BLaER1 treated with 17β-estradiol and CSF1 and Interleukin-3, amounts not matched to agents 10 nM and 100 nM (cell line): ENCODE measurements around the gene GBX2.
A peak's percentile ranks its signal among the peaks of the same experiment; 100 is the strongest.

ENCODE experiments used
- H3K27ac ChIP-seq, 11 experiments: shearing (Covaris generic); formaldehyde crosslinking; 2 replicates each; pipeline ENCODE4 v1.8.1; 2022
- H3K27me3 ChIP-seq, 11 experiments: shearing (Covaris generic); formaldehyde crosslinking; 2 replicates each; pipeline ENCODE4 v1.8.1; 2022
- H3K36me3 ChIP-seq, 11 experiments: shearing (Covaris generic); formaldehyde crosslinking; 2 replicates each; pipeline ENCODE4 v1.8.1; 2022
- H3K4me1 ChIP-seq, 10 experiments: shearing (Covaris generic); formaldehyde crosslinking; 2 replicates each; pipeline ENCODE4 v1.8.1; 2022
- H3K4me2 ChIP-seq, 11 experiments: shearing (Covaris generic); formaldehyde crosslinking; 2 replicates each; pipeline ENCODE4 v1.8.1; 2022
- H3K4me3 ChIP-seq, 10 experiments: shearing (Covaris generic); formaldehyde crosslinking; 2 replicates each; pipeline ENCODE4 v1.8.1; 2022
- H3K9ac ChIP-seq, 11 experiments: shearing (Covaris generic); formaldehyde crosslinking; 2 replicates each; pipeline ENCODE4 v1.8.1; 2022
- H3K9me3 ChIP-seq, 11 experiments: shearing (Covaris generic); formaldehyde crosslinking; replicated peaks in 1 of 11; 2 replicates each; pipeline ENCODE4 v1.8.1; 2022
- H4K20me1 ChIP-seq, 11 experiments: shearing (Covaris generic); formaldehyde crosslinking; 2 replicates each; pipeline ENCODE4 v1.8.1; 2022
- Cebpa-rat ChIP-seq, 11 experiments: shearing (Covaris generic); IDR thresholded peaks; 2 replicates each; pipeline ENCODE4 v1.8.1; 2022

The GBX2 gene

GRCh38 chr2:236209996-236210395, 41.8 kb upstream of the GBX2 start:
- Histone ChIP-seq H3K4me2 (no peak overlapping the region), H3K4me1 (peaks cover 0 to 12% (median 6%) of the 10 kb centered on the region in 10 experiments; a peak in 13 of 20 replicates)
- no peak for TF ChIP-seq Cebpa-rat (IDR thresholded peaks at IDR 0.05)

DNA sequence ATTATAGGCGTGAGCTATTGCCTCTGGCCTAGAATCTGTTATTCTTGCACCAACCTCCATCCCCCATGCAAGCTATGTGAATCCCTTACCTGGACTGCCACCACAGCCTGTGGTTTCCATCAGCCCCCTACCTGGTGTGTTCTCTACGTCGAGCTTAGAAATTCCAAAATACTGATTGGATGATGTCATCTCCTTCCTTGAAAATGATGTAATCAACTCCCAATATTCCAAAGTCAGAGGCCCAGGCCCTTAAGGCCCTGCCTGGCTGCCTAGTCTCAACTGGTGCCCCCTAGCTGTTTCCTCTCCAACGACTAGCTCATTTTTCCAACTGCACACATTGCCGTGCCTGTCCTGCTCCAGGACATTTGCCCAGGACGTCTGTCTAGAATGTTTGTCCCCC, 41.3 kb upstream of the GBX2 start:
- no peak overlapping the region for H3K4me2 ChIP-seq
- no peak overlapping the region for H3K4me3 ChIP-seq
- peaks cover 22 to 30% (median 25%) of the 10 kb centered on the region in 11 experiments for H3K9me3 ChIP-seq
- TF ChIP-seq Cebpa-rat (IDR thresholded peaks at IDR 0.05) = no peak
- H3K9ac ChIP-seq = no peak overlapping the region
- peaks cover 0 to 19% (median 13%) of the 10 kb centered on the region in 11 experiments; a peak in 16 of 22 replicates for H3K27me3 ChIP-seq
- peaks cover 0 to 9% (median 4%) of the 10 kb centered on the region in 10 experiments; a peak in 9 of 20 replicates for H3K4me1 ChIP-seq
- H4K20me1 ChIP-seq = no peaks in the 10 kb centered on the region
- no peak overlapping the region for H3K27ac ChIP-seq
- H3K36me3 ChIP-seq = no peaks in the 10 kb centered on the region

More at GRCh38 chr2:236209996-236210395, 41.8 kb upstream of the GBX2 start:
- Histone ChIP-seq H3K4me3 (no peak overlapping the region), H3K9ac (no peak overlapping the region), H3K27ac (no peak overlapping the region), H3K27me3 (peaks cover 0 to 19% (median 13%) of the 10 kb centered on the region in 11 experiments; a peak in 16 of 22 replicates), H3K36me3 (no peaks in the 10 kb centered on the region), H4K20me1 (no peaks in the 10 kb centered on the region), H3K9me3 (peaks cover 18 to 25% (median 21%) of the 10 kb centered on the region in 11 experiments)

DNA sequence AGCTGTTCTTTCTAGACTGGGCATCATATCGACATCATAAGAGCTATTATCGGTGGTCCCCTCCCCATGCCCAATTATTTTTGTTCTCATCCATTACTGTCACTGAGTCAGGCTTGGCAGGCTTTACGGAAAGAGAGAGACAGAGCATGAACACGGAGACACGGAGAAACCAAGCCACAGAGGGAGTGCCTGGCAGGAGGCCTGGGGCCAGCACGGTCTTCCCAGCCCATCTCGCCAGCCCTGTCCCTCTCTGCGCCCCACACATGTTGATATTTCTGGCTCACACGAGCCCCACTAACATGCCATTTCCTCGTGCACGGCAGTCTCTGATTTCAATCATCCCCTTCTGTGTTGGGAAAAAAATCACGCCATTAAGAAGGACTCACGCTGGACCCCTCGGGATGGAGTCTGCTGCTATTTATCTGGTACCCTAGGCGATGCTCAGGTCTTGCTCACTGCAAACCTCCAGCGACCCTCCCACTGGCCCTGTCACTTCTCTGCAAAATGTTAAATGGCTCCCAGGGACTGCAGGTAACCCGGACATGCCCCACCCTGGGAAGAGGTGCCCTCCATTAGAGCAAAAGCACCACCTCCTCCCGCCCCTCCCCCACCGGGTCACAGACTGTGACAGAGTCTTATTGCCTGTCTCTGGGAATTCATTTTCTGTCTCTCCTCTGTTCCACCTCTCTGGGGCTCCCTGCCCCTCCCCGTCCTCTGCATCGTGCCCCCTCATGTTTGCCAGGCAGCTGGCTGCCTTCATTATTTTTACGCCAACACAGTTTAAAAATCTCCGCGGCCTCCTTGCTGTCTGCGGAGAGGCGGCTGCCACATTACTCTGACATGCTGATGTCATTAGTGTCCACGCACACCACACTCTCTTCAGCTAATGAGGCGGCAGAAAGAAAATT, 40.1 kb upstream of the GBX2 start:
- Histone ChIP-seq H4K20me1 (no peaks in the 10 kb centered on the region), H3K9me3 (peaks cover 22 to 36% (median 27%) of the 10 kb centered on the region in 11 experiments), H3K4me2 (no peak overlapping the region), H3K27me3 (peaks cover 0 to 19% (median 13%) of the 10 kb centered on the region in 11 experiments; a peak in 16 of 22 replicates), H3K9ac (no peak overlapping the region), H3K27ac (no peak overlapping the region), H3K36me3 (no peaks in the 10 kb centered on the region), H3K4me1 (peaks cover 0 to 9% (median 4%) of the 10 kb centered on the region in 10 experiments; a peak in 9 of 20 replicates), H3K4me3 (no peak overlapping the region)
- no peak for TF ChIP-seq Cebpa-rat (IDR thresholded peaks at IDR 0.05)

DNA sequence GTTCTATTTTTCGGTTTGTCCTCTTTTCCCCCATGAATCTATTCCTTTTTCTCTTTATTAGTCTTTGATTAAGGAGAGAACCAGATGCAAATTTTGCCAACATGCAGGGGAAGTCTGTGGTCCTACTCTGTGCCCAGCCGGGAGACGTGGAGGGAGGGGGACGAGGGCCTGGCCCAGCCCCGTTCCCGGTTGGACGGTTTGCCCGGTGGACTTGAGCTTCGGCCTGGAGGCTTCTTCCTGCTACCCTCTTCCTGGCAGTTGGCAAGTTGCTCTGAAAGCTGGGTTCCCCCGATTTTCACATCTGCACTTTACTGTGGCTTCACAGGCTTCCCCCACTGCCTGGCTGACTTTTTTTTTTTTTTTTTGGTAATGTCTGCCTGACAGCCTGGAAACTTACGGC, 39.3 kb upstream of the GBX2 start:
- Histone ChIP-seq H3K27ac (no peak overlapping the region), H3K4me3 (no peak overlapping the region), H3K9me3 (peaks cover 22 to 36% (median 27%) of the 10 kb centered on the region in 11 experiments), H3K4me1 (peaks cover 0 to 9% (median 4%) of the 10 kb centered on the region in 10 experiments; a peak in 9 of 20 replicates), H3K9ac (no peak overlapping the region), H3K36me3 (no peaks in the 10 kb centered on the region), H3K27me3 (peaks cover 0 to 18% (median 13%) of the 10 kb centered on the region in 11 experiments; a peak in 16 of 22 replicates), H3K4me2 (no peak overlapping the region), H4K20me1 (no peaks in the 10 kb centered on the region)
- TF ChIP-seq Cebpa-rat (IDR thresholded peaks at IDR 0.05) = no peak

GRCh38 chr2:236205867-236206645, 37.9 kb upstream of the GBX2 start:
- H3K27me3 ChIP-seq = peaks cover 0 to 6% (median 1%) of the 10 kb centered on the region in 11 experiments; a peak in 9 of 22 replicates
- no peak for TF ChIP-seq Cebpa-rat (IDR thresholded peaks at IDR 0.05)
- H3K9me3 ChIP-seq = peaks cover 22 to 36% (median 27%) of the 10 kb centered on the region in 11 experiments
- no peaks in the 10 kb centered on the region for H4K20me1 ChIP-seq
- H3K27ac ChIP-seq = no peak overlapping the region
- H3K4me3 ChIP-seq = no peak overlapping the region
- H3K9ac ChIP-seq = no peak overlapping the region
- no peak overlapping the region for H3K4me2 ChIP-seq
- H3K36me3 ChIP-seq = no peaks in the 10 kb centered on the region
- H3K4me1 ChIP-seq = no peaks in the 10 kb centered on the region

DNA sequence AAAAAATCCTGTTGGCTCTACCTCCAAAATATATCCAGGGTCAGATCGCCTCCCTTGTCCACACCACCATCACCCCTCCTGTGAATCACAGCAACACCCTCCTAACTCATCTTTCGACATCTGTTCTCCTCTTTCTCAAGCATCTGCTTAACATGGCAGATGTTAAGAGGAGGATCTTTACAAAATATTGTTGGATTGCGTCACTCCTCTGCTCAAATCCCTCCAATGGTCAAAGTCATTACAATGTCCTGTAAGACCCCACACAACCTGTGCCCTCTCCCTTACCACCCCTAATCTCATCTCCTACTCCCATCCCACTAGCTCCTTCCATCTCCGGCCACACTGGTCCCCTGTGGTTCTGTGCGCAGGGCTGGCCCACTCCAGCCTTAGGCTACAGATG, 36.8 kb upstream of the GBX2 start:
- H3K27me3 ChIP-seq = no peaks in the 10 kb centered on the region
- no peak overlapping the region for H3K4me2 ChIP-seq
- H3K4me3 ChIP-seq = no peak overlapping the region
- no peaks in the 10 kb centered on the region for H3K36me3 ChIP-seq
- H3K9ac ChIP-seq = no peak overlapping the region
- peak in 6 of 11 experiments; percentile 8 to 66 (median 28); a peak in 4 of 22 replicates for TF ChIP-seq Cebpa-rat (IDR thresholded peaks at IDR 0.05)
- no peaks in the 10 kb centered on the region for H3K4me1 ChIP-seq
- no peaks in the 10 kb centered on the region for H4K20me1 ChIP-seq
- peaks cover 22 to 36% (median 27%) of the 10 kb centered on the region in 11 experiments for H3K9me3 ChIP-seq
- H3K27ac ChIP-seq = no peak overlapping the region

DNA sequence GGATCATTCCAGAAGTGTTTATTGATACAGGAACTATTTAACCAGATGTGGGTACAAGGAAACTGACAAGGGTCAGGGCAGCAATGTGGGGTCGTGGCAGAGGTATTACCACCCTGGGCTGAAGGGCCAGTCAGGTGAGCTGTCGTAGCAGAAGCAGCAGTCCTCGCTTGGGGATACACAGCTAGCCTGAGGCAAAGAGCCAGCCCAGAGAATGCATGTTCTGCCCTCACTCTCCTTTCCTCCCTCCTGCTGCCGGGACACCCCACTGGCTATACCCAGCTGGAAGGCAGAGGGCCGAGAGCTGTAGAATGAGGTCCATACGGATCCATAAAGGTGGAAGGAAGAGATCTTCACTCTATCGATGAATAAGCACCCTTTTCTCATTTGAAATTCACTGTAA, 32.2 kb upstream of the GBX2 start:
- no peak overlapping the region for H3K4me2 ChIP-seq
- H3K9ac ChIP-seq = no peak overlapping the region
- no peak for TF ChIP-seq Cebpa-rat (IDR thresholded peaks at IDR 0.05)
- H3K4me3 ChIP-seq = no peak overlapping the region
- H3K36me3 ChIP-seq = no peaks in the 10 kb centered on the region
- H3K27ac ChIP-seq = no peak overlapping the region
- peaks cover 5 to 15% (median 9%) of the 10 kb centered on the region in 11 experiments for H3K9me3 ChIP-seq
- H3K4me1 ChIP-seq = peaks cover 6 to 17% (median 15%) of the 10 kb centered on the region in 10 experiments; a peak in 19 of 20 replicates
- no peaks in the 10 kb centered on the region for H3K27me3 ChIP-seq
- H4K20me1 ChIP-seq = no peaks in the 10 kb centered on the region

DNA sequence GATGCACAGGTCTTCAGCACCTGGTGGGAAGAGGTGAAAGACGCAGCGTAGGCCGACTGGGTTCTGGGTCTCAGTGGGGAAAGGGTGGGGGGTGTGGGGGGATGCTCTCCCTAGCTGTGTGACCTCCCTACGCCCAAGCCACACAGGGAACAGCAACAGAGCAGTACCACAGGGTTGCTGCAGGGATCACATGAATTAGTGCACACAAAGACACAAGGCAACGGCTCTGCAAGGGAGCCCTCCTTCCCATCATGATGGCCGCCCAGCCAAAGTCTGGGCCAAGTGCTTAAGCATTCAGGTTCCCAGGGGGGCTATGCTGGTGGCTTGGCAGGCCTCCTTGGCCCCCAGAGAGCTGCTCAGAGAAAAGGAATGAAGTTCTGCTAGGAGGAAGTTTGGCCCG, 28.2 kb upstream of the GBX2 start:
- no peak for TF ChIP-seq Cebpa-rat (IDR thresholded peaks at IDR 0.05)
- H3K9me3 ChIP-seq = no peaks in the 10 kb centered on the region

DNA sequence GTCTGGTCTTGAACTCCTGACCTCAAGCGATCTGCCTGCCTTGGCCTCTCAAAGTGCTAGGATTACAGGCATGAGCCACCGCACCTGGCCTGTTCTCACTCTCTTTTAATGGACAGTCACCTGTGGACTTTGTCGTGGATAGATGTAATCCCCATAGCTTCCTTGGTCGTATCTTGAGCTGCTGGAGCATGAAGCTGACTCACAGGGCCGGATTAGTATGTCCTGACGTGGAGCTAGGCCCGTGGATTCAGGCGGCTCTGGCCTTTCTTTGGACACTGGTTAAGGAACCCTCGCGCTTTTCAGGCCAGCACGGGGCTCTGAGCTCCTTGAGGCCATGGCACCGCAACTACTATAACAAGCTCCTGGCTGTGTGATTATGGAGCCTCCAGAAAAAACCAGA, 27.5 kb upstream of the GBX2 start:
- Histone ChIP-seq H3K36me3 (no peaks in the 10 kb centered on the region), H3K9ac (no peak overlapping the region), H3K4me3 (no peak overlapping the region), H3K9me3 (no peaks in the 10 kb centered on the region), H3K27me3 (no peaks in the 10 kb centered on the region), H3K27ac (no peak overlapping the region), H3K4me1 (peaks cover 6 to 17% (median 15%) of the 10 kb centered on the region in 10 experiments; a peak in 19 of 20 replicates), H4K20me1 (no peaks in the 10 kb centered on the region), H3K4me2 (no peak overlapping the region)
- TF ChIP-seq Cebpa-rat (IDR thresholded peaks at IDR 0.05) = no peak

More for the DNA sequence above, 28.2 kb upstream of the GBX2 start:
- Histone ChIP-seq H3K27ac (no peak overlapping the region), H3K27me3 (no peaks in the 10 kb centered on the region), H3K4me1 (peaks cover 6 to 17% (median 15%) of the 10 kb centered on the region in 10 experiments; a peak in 19 of 20 replicates), H4K20me1 (no peaks in the 10 kb centered on the region), H3K9ac (no peak overlapping the region), H3K4me2 (peak overlapping the region; percentile 23 to 65 (median 47); a peak in 18 of 22 replicates), H3K4me3 (no peak overlapping the region), H3K36me3 (no peaks in the 10 kb centered on the region)
